GM19328 (cell line): ENCODE data around the gene GPR18.
"Not testable (repeated sequence)": the region's sequence is repeated elsewhere in the genome, so short reads cannot be mapped to it uniquely, and the experiment has no call there.

Source experiments
- ATAC-seq: cut with Tn5 transposase; IDR thresholded peaks from one replicate; pipeline ENCODE4 v1.9.1; 2021; ENCODE audit warnings: mild to moderate bottlenecking, moderate library complexity; ENCODE audit not compliant: unreplicated experiment

The GPR18 gene

GRCh38 chr13:99268822-99269221 is 10.6 kb upstream of the GPR18 start:
- ATAC-seq, result no peak

- no peak for ATAC-seq
Measured at GRCh38 chr13:99267927-99268326, 9.7 kb upstream of the GPR18 start.

GRCh38 chr13:99266827-99267226 is 8.6 kb upstream of the GPR18 start:
- no peak for ATAC-seq

DNA sequence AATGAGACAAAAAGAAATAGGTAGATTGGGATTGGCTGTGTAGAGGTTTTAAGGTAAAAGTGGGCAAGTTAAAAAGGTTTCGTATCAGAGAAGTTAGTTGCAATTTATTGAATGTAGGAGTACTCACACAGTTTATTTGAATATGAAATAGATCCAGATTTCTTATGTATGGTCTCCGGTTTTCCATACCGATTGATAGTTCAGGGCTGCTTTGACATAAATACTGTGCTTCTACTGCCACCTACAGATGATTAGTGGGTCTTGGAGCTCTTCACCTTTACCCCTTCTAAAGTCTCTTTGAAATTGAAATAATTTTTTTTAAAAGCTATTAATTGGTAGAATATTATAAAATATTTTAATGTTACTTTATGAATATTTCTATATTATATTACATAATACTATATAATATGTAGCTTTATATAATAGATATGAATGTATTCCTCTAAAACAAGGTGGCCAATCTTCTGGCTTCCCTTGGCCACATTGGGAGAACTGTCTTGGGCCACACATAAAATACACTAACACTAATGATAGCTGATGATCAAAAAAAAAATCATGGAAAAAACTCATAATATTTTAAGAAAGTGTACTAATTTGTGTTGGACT is 7.7 kb upstream of the GPR18 start:
- no peak for ATAC-seq

- no peak for ATAC-seq
Measured at GRCh38 chr13:99265162-99265800, 7.1 kb upstream of the GPR18 start.

- no peak for ATAC-seq
Measured at GRCh38 chr13:99264051-99264450, 5.9 kb upstream of the GPR18 start.

DNA sequence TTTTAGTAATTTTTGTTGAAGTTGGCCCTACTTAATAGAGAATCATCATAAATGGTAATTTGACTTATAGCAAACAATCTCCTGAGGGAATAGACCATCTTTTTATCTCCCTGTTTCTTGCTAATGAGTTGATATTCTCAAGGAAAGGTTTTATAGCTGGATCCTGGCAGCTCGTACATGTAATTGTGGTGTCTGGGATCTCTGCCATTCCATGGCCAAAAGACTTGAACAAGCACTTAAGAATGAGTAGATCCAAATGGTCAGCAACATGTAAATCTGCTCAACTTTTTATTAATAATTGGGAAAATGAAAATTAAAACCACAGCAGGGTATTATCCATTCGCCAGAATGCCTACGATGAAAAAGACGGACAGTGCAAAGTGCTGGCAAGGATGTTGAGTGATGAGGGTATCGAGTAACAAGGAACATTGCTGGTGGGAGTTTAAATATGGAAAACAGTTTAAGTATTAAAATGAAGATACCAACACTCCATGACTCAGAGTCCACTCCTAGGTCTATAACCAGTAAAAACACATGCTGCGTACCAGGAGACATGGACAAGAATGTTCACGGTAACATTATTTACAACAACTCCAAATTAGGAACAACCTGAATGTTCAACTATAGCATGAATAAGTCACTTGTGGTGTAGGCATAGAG is 5.1 kb upstream of the GPR18 start:
- no peak for ATAC-seq

DNA sequence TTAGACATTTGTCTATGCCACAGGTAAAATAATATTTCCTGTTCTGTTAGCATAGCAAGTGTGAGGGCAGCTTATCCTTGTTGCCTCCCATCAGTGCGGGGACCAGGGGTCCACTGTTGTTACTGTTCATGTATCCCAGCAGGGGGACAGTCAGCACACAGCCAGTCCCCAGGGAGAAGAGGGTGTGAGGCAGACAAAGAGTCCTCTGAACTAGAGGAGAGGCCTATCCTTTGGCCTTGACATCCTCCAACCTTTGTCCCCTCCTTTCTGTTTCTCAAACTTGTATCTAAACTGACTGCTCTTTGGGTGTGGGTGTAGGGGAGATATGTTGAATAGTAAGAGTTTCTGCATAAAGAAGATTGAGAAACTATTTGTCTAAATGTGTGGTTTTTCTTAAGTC is 2.9 kb upstream of the GPR18 start:
- ATAC-seq, result no peak

DNA sequence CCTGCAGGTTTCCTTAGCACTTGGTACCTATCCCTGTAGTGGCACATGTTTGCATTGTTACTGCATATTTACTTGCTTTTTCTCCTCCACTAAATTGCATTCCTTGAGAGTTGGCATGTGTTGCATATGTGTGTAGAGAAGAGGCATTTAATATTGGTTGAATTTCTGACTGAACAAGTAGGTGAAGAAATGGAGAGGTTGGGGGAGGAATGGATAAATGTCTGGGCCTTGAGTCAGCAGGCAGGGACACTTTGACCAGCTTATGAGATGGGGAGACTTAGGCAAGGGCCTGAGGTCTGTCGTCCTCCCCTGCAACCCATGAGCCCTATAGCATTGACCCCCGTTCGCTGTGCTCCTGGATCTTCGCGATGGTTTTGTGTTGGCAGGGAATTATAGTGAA is 2.0 kb upstream of the GPR18 start:
- ATAC-seq, result no peak

- peak; percentile 65 for ATAC-seq
Measured at GRCh38 chr13:99258946-99259345, 767 bp upstream of the GPR18 start.

- no peak for ATAC-seq
Measured at GRCh38 chr13:99257291-99257690, 888 bp downstream of the GPR18 start.

- no peak for ATAC-seq
Measured at GRCh38 chr13:99256709-99257108, 1.5 kb downstream of the GPR18 start.

DNA sequence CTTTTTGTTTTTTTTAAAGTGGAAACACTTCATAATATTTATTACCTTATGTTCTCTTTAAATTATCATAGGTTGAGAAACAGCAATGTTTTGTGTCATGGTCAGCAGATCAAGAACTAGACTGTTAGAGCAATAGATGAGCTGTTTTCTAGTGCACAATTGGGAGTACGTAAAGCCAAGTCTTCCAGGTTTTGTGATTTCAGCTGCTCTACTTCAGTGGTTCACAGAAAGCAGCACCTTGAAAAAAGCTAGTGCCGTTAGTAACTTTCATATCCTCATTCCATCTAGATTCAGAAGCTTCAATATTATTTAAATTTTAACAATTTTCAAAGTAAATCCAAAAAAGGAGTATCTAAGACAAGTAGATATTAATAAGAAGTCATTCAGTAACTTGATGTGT is 1.9 kb downstream of the GPR18 start:
- no peak for ATAC-seq

DNA sequence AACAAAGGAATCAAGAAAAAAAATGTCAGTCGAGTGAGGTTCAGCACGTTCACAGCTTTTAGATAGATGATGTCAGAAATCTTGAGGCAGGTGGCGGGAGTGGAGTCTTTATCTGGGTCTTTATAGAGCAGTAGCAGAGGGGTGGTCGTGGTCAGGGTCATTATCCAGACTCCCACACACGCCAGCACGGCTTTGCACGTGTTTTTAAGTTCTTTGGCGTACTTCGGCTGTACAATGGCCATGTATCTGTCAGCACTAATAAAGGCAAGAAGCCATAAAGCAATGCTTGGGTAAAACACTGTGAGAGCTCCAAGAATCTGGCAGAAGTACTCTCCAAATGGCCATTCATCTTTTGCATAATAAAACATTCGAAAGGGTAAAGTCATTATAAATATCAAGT is 2.9 kb downstream of the GPR18 start:
- no peak for ATAC-seq

DNA sequence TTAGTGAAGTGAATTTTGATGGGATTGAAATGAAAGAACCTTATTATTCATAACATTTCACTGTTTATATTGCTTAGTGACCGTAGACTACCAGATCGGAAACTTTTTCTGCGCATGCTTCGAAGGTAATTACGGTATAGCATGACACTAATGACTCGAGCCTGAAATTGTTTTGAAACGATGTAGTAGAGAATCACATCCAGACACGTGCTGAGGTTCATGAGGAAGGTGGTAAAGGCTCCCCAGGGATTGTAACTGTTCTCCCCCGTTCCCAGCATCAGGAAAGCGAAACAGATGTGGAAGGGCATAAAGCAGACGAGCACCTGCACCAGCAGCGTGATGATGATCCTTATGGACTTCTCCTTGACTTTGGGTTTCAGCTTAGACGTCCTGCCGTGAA is 3.3 kb downstream of the GPR18 start:
- ATAC-seq, result no peak

DNA sequence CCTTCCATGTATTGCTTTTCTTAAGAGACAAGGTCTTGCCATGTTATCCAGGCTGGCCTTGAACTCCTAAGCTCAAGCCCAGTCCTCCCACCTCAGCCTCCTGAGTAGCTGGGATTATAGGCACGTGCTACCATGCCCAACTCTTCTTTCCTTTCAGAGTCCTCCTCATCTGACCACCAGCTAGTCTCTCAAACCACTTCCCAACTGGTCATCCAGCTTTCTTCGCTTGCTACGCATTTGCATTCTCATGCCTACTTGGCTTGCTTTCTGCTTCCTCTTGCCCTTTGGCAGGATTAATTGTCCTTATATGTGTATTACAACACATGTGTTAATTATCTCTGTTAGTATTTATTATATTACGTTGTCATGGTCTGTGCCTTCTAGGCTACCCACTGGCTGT is 6.3 kb downstream of the GPR18 start:
- no peak for ATAC-seq

DNA sequence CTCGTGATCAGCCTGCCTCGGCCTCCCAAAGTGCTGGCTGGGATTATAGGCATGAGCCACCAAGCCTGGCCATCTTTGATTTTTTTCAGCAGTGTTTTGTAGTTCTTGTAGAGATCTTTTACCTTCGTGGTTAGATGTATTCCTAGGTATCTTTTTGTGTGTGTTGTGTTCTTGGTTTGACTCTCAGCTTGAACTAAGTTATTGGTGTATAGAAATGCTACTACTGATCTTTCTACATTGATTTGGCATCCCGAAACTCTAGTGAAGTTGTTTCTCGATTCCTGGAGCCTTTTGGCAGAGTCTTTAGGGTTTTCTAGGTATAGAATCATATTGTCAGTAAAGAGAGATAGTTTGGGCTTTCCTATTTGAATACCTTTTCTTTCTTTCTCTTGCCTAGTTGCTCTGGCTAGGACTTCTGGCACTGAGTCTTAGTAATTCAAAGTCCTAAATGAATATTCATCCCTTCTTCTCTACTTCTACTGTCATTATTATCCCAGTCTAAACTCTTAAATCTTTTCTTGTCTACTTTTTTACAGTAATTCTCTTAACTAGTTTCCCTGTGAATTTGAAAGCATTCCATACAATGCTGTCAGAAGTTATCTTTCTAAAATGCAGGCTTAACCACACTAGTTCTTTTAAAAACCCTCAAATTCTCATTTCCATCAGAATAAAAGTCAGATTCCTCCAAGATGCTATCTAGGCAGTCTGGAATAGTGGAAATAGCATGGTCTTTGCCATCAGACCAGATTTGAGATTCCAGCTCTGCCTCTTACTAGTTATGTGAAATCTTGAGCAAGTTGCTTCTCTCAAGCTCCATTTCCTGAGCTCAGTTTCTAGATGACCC is 7.0 kb downstream of the GPR18 start:
- ATAC-seq, result no peak

GRCh38 chr13:99249606-99250005 is 8.6 kb downstream of the GPR18 start:
- not testable (repeated sequence) for ATAC-seq

DNA sequence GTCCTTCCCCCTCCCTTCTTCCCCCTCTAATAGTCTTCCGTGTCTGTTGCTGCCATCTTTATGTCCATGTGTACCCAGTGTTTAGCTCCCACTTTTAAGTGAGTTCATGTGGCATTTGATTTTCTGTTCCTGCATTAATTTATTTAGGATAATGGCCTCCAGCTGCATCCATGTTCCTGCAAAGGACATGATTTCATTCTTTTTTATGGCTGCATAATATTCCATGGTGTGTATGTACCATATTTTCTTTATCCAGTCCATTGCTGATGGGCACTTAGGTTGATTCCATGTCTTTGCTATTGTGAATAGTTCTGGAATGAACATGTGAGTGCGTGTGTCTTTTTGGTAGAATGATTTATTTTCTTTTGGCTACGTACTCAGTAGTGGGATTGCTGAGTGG is 9.0 kb downstream of the GPR18 start:
- not testable (repeated sequence) for ATAC-seq

DNA sequence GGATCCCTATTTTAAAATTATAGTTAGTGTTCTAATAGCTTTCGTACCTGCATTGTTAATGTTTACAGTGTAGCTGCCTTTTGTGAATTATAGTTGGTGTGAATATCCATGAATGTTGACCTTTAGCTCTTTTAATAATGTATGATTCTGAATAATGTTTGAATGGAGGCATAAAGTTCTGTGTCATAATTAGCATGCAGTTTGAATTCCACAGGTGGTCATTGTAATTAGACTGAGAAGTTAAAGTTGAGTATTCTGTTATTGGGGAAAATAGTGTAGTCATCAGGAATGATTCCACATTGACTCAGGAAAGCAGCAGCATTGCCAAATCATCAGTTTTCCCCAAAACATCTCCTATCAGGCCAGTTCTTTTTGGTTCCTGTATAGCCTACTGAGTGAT is 12.1 kb downstream of the GPR18 start:
- no peak for ATAC-seq

- ATAC-seq, result no peak
Measured at GRCh38 chr13:99237981-99238662, 20.1 kb downstream of the GPR18 start.
